Breast epithelium (tissue), 4 donors: ENCODE measurements around the gene ASXL1. TPM values are rescaled to one million over a fixed set of nuclear protein-coding genes. Genes with fewer than 3 reads are reported as not detected.
A peak's percentile ranks its signal among the peaks of the same experiment; 100 is the strongest.
"Not testable (repeated sequence)": the region's sequence is repeated elsewhere in the genome, so short reads cannot be mapped to it uniquely, and the experiment has no call there.

Experiments
- DNase-seq, 2 donors: peaks; one replicate each; pipeline ENCODE4 v3.0.0-alpha.2; 2019; ENCODE audit warnings: low spot score in 2 of 2
- H3K27ac ChIP-seq, 2 donors: fragments of 200-600 bp; sonication (generic) in 1 of 2; one replicate each; pipeline ENCODE4 v1.5.1; 2016 to 2019; ENCODE audit warnings: mild to moderate bottlenecking in 1 of 2
- H3K27me3 ChIP-seq, 2 donors: fragments of 200-600 bp; sonication (generic) in 1 of 2; one replicate each; pipeline versions ENCODE4 v1.5.1 to v1.6.0; 2017 to 2019; ENCODE audit warnings: control low read depth in 1 of 2, mild to moderate bottlenecking in 1 of 2
- H3K36me3 ChIP-seq: fragments of 200-600 bp; one replicate; pipeline ENCODE4 v1.5.1; 2019
- H3K4me1 ChIP-seq, 2 donors: fragments of 200-600 bp; sonication (generic); one replicate each; pipeline ENCODE4 v1.5.1; 2016 to 2019; ENCODE audit warnings: control low read depth in 1 of 2
- H3K4me3 ChIP-seq, 3 donors: fragments of 200-600 bp; sonication (generic); 1 replicate in 2 of 3; 2 replicates in 1 of 3; pipeline ENCODE4 v1.5.1; 2016 to 2019; ENCODE audit warnings: mild to moderate bottlenecking in 3 of 3, moderate library complexity in 2 of 3
- H3K9me3 ChIP-seq, 2 donors: fragments of 200-600 bp; sonication (generic) in 1 of 2; one replicate each; pipeline ENCODE4 v1.5.1; 2016 to 2019; ENCODE audit warnings: control low read depth in 1 of 2
- POLR2A ChIP-seq: fragments of 450-650 bp; IDR thresholded peaks from one replicate; pipeline ENCODE4 v1.6.1; 2016; ENCODE audit warnings: antibody characterized with exemption, mild to moderate bottlenecking, moderate library complexity
- POLR2AphosphoS5 ChIP-seq, 3 donors: sonication (generic); formaldehyde crosslinking; IDR thresholded peaks; one replicate each; pipeline ENCODE4 v1.6.1; 2017; ENCODE audit warnings: antibody characterized with exemption in 3 of 3
- intact Hi-C: fragments of 100-400 bp; cut with DNase I; formaldehyde crosslinking; loops from one replicate; pipeline ENCODE4 v1.15.1; 2023; ENCODE audit warnings: low total_unique reads
- total RNA-seq, 3 donors: library from RNA; depleted of rRNA; stranded (reverse); fragments of >200 nt; gene quantifications; one replicate each; pipeline ENCODE4 v1.1.0, GENCODE V29; 2016
- TF ChIP-seq, protein P1 (sequence below), 3 donors: fragments of 450-650 bp; IDR thresholded peaks; one replicate each; pipeline ENCODE4 v1.5.1; 2016 to 2017; ENCODE audit warnings: antibody characterized with exemption in 3 of 3, mild to moderate bottlenecking in 3 of 3, moderate library complexity in 3 of 3

ASXL1 gene
- total RNA-seq, 3 donors from 2014 or later: 73.3 to 102 (median 97.3) TPM

DNA sequence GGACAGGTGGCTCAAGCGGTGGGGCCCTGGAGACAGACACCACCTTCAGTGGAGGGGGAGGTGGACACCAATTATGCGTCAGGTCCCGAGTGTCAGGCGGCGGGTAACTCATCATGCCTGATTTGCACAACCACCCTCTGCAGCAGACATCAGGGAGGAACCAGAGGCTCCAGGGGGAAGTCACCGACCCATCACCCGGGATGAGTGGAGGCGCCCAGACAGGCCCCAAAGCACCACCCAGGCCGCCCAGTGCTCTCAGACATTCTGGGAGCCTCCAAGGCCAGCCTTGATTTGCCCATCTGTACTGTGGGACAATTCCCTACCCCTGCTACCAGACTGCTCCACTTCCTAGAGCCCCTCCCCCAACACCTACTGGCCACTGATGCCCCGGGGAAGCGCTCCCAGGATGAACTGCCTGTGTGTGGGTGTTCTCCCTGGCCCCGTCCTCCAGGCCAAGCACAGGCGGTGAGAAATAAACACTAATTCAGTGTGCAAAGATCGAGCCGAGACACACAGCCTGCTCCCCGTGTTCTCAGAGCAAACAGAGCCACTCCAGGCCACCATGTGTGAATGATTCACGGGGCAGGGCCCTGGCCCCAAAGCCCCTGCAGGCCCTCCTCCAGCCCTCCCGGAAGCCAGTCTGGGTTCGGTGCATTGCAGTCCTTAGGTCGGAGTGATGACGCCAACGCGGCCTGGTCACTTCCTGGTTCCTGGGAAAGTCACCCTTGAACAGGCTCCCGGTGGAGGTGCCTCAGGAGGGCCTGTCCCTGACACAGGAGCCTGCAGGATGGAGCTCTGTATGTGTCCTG, 107.2 kb downstream of the ASXL1 start:
- H3K4me3 ChIP-seq: peak overlapping the region in 1 of 3 donors; percentile 37
- H3K27me3 ChIP-seq: no peaks in the 10 kb centered on the region
- H3K4me1 ChIP-seq: peaks cover 10 to 27% of the 10 kb centered on the region in 2 donors
- H3K9me3 ChIP-seq: no peaks in the 10 kb centered on the region
- intact Hi-C loops: no loop called here
- TF ChIP-seq POLR2AphosphoS5 (IDR thresholded peaks at IDR 0.05): peak in 1 of 3 donors; percentile 70
- TF ChIP-seq, protein P1, sequence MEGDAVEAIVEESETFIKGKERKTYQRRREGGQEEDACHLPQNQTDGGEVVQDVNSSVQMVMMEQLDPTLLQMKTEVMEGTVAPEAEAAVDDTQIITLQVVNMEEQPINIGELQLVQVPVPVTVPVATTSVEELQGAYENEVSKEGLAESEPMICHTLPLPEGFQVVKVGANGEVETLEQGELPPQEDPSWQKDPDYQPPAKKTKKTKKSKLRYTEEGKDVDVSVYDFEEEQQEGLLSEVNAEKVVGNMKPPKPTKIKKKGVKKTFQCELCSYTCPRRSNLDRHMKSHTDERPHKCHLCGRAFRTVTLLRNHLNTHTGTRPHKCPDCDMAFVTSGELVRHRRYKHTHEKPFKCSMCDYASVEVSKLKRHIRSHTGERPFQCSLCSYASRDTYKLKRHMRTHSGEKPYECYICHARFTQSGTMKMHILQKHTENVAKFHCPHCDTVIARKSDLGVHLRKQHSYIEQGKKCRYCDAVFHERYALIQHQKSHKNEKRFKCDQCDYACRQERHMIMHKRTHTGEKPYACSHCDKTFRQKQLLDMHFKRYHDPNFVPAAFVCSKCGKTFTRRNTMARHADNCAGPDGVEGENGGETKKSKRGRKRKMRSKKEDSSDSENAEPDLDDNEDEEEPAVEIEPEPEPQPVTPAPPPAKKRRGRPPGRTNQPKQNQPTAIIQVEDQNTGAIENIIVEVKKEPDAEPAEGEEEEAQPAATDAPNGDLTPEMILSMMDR (IDR thresholded peaks at IDR 0.05): no peak
- peak overlapping the region; percentile 89 to 95 for H3K27ac ChIP-seq
- H3K36me3 ChIP-seq: no peaks in the 10 kb centered on the region
- peak; percentile 67 to 79 for DNase-seq

DNA sequence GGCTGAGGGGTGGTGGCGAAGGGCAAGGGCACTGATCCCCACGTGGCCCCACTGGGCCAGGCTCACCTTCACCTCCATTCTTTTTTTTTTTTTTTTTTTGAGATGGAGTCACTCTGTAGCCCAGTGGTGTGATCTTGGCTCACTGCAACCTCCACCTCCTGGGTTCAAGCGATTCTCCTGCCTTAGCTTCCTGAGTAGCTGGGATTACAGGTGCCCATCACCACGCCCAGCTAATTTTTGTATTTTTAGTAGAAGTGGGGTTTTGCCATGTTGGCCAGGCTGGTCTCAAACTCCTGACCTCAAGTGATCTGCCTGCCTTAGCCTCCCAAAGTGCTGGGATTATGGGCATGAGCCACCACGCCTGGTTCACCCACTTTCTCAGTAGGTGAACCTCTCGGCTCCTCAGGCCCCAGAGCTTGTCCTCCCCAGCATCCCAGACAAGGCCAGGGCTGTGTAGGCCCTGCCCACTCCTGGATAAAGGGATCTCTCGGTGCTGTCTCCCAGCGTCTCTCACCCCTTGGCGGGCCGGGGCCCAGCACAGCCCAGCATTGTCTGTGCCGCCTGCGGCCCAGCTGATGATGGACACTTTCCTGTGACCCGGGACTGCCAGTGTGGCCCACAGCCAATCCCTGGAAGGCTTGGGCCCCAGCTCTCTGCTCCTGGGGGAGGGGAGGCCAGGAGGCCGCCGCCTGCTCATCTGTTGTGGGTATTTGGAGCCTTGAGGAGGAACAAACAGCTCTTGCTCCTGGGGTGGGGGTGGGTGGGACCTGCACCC, 108.0 kb downstream of the ASXL1 start:
- H3K36me3 ChIP-seq, H3K9me3 ChIP-seq, DNase-seq, intact Hi-C loops, H3K27me3 ChIP-seq: not testable (repeated sequence)
- Histone ChIP-seq H3K4me1 (peaks cover 10 to 27% of the 10 kb centered on the region in 2 donors), H3K4me3 (peak overlapping the region in 1 of 3 donors; percentile 37), H3K27ac (peak overlapping the region; percentile 89 to 95)

GRCh38 chr20:32466739-32467505, 108.8 kb downstream of the ASXL1 start:
- TF ChIP-seq POLR2A: no peak
- TF ChIP-seq, protein P1 (IDR thresholded peaks at IDR 0.05): no peak
- TF ChIP-seq POLR2AphosphoS5 (IDR thresholded peaks at IDR 0.05): no peak
- Histone ChIP-seq H3K27ac (peak overlapping the region; percentile 89 to 95), H3K9me3 (no peaks in the 10 kb centered on the region), H3K36me3 (no peaks in the 10 kb centered on the region), H3K4me3 (no peak overlapping the region), H3K4me1 (peaks cover 10 to 27% of the 10 kb centered on the region in 2 donors), H3K27me3 (no peaks in the 10 kb centered on the region)
- intact Hi-C loops: no loop called here
- DNase-seq: no peak

DNA sequence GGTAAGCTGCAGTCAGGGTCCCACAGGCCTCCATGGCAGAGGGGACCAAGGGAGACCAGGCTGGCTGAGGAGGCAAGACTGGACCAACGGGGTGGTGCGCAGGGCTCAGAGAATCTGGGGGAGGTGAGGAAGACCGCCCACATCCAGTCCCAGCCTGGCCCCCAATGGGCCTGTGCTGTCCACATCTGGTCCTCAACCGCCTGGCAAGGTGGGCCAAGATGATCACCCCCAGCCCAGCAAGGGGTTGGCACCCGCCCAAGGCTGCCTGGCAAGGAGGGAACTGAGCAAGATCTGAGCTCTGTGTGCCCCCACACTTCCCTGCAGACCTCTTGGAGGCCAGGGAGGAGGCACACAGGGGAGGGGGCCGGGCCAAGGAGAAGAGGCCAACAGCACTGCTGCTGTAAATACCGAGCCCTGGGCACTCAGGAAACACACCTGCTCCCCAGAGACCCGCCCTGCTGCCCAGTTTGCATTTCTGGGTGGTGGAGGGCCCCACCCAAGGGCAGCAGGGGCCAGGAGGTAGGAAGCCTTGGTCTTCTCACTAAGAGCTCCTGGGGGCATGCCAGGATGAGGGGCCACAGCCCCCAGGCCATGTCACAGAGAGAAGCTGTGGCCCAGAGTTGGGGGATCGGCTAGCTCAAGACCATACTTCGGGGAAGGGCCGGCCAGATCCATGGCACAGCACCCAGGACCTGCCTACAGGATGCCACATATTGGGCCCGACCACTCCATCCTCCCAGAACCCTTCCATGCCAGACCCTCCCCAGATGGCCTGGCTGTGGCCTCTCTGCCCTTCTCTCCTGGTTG, 109.6 kb downstream of the ASXL1 start:
- H3K36me3 ChIP-seq: no peaks in the 10 kb centered on the region
- no peak overlapping the region for H3K4me3 ChIP-seq
- DNase-seq: no peak
- H3K4me1 ChIP-seq: peaks cover 10 to 27% of the 10 kb centered on the region in 2 donors
- H3K9me3 ChIP-seq: no peaks in the 10 kb centered on the region
- TF ChIP-seq POLR2AphosphoS5 (IDR thresholded peaks at IDR 0.05): no peak
- TF ChIP-seq, protein P1 (IDR thresholded peaks at IDR 0.05): no peak
- no peak for TF ChIP-seq POLR2A
- H3K27ac ChIP-seq: peak overlapping the region; percentile 89 to 95
- intact Hi-C loops: no loop called here
- H3K27me3 ChIP-seq: no peaks in the 10 kb centered on the region

GRCh38 chr20:32468313-32468640, 110.1 kb downstream of the ASXL1 start:
- no peak for TF ChIP-seq POLR2AphosphoS5 (IDR thresholded peaks at IDR 0.05)
- TF ChIP-seq POLR2A: no peak
- TF ChIP-seq, protein P1 (IDR thresholded peaks at IDR 0.05): no peak
- Histone ChIP-seq H3K27me3 (no peaks in the 10 kb centered on the region), H3K4me3 (no peak overlapping the region), H3K27ac (peak overlapping the region; percentile 89 to 95), H3K36me3 (no peaks in the 10 kb centered on the region), H3K4me1 (peaks cover 10 to 25% of the 10 kb centered on the region in 2 donors), H3K9me3 (no peaks in the 10 kb centered on the region)
- no peak for DNase-seq
- intact Hi-C loops: no loop called here
